CD4-positive, alpha-beta memory T cell (primary cell): ENCODE results near the gene EPHB2. TPM values are rescaled to one million over a fixed set of nuclear protein-coding genes. Genes with fewer than 3 reads are reported as not detected.

Experiments
- CTCF ChIA-PET: fragments of 350-600 bp; sonication (Branson Sonifier 250); formaldehyde crosslinking; loops from one replicate; lab custom pipeline; 2021; ENCODE audit warnings: inconsistent platforms; ENCODE audit not compliant: partially characterized antibody; lab: Charles Lee
- POLR2A ChIA-PET: fragments of 350-600 bp; sonication (Branson Sonifier 250); formaldehyde crosslinking; loops from one replicate; lab custom pipeline; 2021; ENCODE audit not compliant: partially characterized antibody; lab: Charles Lee
- DNase-seq, 5 donors: peaks; one replicate each; pipeline versions ENCODE4 v3.0.0 to v3.0.0-alpha.2; 2020 to 2022; ENCODE audit warnings: mixed read lengths in 1 of 5
- H3K27ac ChIP-seq: one replicate; pipeline ENCODE4 v1.7.0; 2013; ENCODE audit warnings: low read depth, low read length
- H3K27me3 ChIP-seq: 2 replicates; pipeline ENCODE4 v1.7.0; 2013; ENCODE audit warnings: mild to moderate bottlenecking, low read length, moderate library complexity; ENCODE audit not compliant: insufficient read depth
- H3K36me3 ChIP-seq: 2 replicates; pipeline ENCODE4 v1.7.0; 2013; ENCODE audit warnings: mild to moderate bottlenecking, low read length, moderate library complexity; ENCODE audit not compliant: insufficient read depth
- H3K4me1 ChIP-seq: 2 replicates; pipeline ENCODE4 v1.7.0; 2013; ENCODE audit warnings: mild to moderate bottlenecking, low read length, moderate library complexity; ENCODE audit not compliant: insufficient read depth
- H3K4me3 ChIP-seq, 2 donors: one replicate each; pipeline ENCODE4 v1.7.0; 2013; ENCODE audit warnings: low read length in 2 of 2, mild to moderate bottlenecking in 1 of 2
- H3K9me3 ChIP-seq, 2 donors: one replicate each; pipeline ENCODE4 v1.7.0; 2013; ENCODE audit warnings: low read length in 2 of 2, control low read depth in 1 of 2; ENCODE audit not compliant: control insufficient read depth in 1 of 2
- H3K27ac Mint-ChIP-seq, 7 donors: one replicate each; pipeline ENCODE4 v1.8.0; 2020 to 2021; ENCODE audit warnings: mixed read lengths in 7 of 7, mild to moderate bottlenecking in 6 of 7, inconsistent platforms in 3 of 7, moderate library complexity in 3 of 7
- H3K27me3 Mint-ChIP-seq, 2 donors: one replicate each; pipeline ENCODE4 v1.8.0; 2020 to 2021; ENCODE audit warnings: mixed read lengths in 2 of 2
- H3K36me3 Mint-ChIP-seq, 2 donors: one replicate each; pipeline ENCODE4 v1.8.0; 2020 to 2021; ENCODE audit warnings: mixed read lengths in 2 of 2, inconsistent platforms in 1 of 2, mild to moderate bottlenecking in 1 of 2
- H3K4me1 Mint-ChIP-seq, 4 donors: one replicate each; pipeline ENCODE4 v1.8.0; 2020 to 2021; ENCODE audit warnings: mixed read lengths in 4 of 4, mild to moderate bottlenecking in 1 of 4
- H3K4me3 Mint-ChIP-seq, 8 donors: one replicate each; pipeline ENCODE4 v1.8.0; 2020 to 2021; ENCODE audit warnings: mixed read lengths in 8 of 8, mild to moderate bottlenecking in 7 of 8, moderate library complexity in 6 of 8, inconsistent platforms in 3 of 8
- H3K9me3 Mint-ChIP-seq, 8 donors: one replicate each; pipeline ENCODE4 v1.8.0; 2020 to 2021; ENCODE audit warnings: mixed read lengths in 8 of 8, mild to moderate bottlenecking in 5 of 8, inconsistent platforms in 3 of 8, moderate library complexity in 1 of 8
- intact Hi-C: fragments of 100-400 bp; cut with micrococcal nuclease; formaldehyde crosslinking; loops from one replicate; pipeline ENCODE4 v1.15.1; 2023
- polyA plus RNA-seq, 2 donors: library from polyadenylated mRNA; unstranded; fragments of 300-500 nt; fragmentation: Illumina TruSeq; gene quantifications; one replicate each; pipeline ENCODE4 v1.2.3, GENCODE V29; 2021
- total RNA-seq, 2 experiments: library from RNA; stranded (reverse); gene quantifications; one replicate each; pipeline ENCODE4 v1.2.3, GENCODE V29; 2021

The EPHB2 gene
- total and polyA plus RNA-seq, 4 experiments from 2014 or later: 0.35 to 0.36 TPM; not detected in 2

GRCh38 chr1:22919341-22920025 lies 208.8 kb downstream of the EPHB2 start:
- intact Hi-C loops: no loop called here
- Histone ChIP-seq H3K9me3 (no peaks in the 10 kb centered on the region), H3K27ac (no peak overlapping the region), H3K4me1 (no peaks in the 10 kb centered on the region), H3K36me3 (no peaks in the 10 kb centered on the region), H3K4me3 (no peak overlapping the region), H3K27me3 (no peaks in the 10 kb centered on the region)
- H3K27me3 Mint-ChIP-seq: peaks cover 3 to 15% of the 10 kb centered on the region in 2 donors
- CTCF ChIA-PET: no interaction called here
- POLR2A ChIA-PET: no interaction called here
- H3K9me3 Mint-ChIP-seq: peaks cover 0 to 2% (median 0%) of the 10 kb centered on the region in 8 donors
- H3K4me1 Mint-ChIP-seq: no peaks in the 10 kb centered on the region
- H3K4me3 Mint-ChIP-seq: no peak overlapping the region
- no peak overlapping the region for H3K27ac Mint-ChIP-seq
- DNase-seq: no peak
- no peaks in the 10 kb centered on the region for H3K36me3 Mint-ChIP-seq

DNA sequence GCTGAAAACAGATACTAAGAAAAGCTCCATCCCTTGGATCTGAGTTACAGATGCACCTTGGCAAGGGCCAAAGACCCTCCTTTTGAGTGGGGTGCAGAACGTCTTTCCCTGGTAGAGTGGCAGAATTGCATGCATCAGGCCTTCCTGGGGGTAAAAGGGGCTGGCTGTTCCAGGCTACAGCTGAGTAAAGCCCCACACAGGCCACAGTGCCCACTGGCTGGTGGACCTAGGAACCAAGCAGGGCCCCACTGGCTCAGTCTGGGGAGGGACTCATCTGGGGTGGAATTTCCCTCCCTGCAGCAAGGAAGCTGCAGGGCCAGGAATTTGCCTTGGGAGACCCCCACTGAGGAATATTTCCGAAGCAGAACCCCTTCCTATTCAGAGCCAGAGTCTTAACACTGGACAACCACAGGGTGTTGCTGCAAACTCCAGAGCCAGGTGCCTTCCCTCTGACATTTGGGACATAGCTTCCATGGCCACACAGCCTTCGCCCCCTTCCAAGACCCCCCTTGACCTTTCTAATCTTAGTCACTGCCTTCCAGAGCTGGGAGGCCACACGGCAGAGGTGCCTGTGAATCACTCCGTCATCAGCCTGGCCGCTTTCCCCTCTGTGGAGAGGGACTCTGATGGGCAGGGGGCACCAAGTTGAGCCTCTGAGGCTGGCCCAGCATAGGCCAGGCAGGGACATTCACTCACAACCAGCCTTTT lies 209.5 kb downstream of the EPHB2 start:
- intact Hi-C loops: no loop called here
- no peak overlapping the region for H3K27ac ChIP-seq
- H3K27me3 ChIP-seq: no peaks in the 10 kb centered on the region
- POLR2A ChIA-PET: no interaction called here
- no peaks in the 10 kb centered on the region for H3K4me1 ChIP-seq
- H3K27me3 Mint-ChIP-seq: peaks cover 6 to 16% of the 10 kb centered on the region in 2 donors
- H3K4me3 ChIP-seq: no peak overlapping the region
- H3K4me1 Mint-ChIP-seq: no peaks in the 10 kb centered on the region
- H3K4me3 Mint-ChIP-seq: no peak overlapping the region
- no peaks in the 10 kb centered on the region for H3K36me3 Mint-ChIP-seq
- peaks cover 0 to 2% (median 0%) of the 10 kb centered on the region in 8 donors for H3K9me3 Mint-ChIP-seq
- no peak for DNase-seq
- H3K27ac Mint-ChIP-seq: no peak overlapping the region
- CTCF ChIA-PET: no interaction called here
- H3K9me3 ChIP-seq: no peaks in the 10 kb centered on the region
- no peaks in the 10 kb centered on the region for H3K36me3 ChIP-seq

GRCh38 chr1:22920734-22921451 lies 210.3 kb downstream of the EPHB2 start:
- H3K4me3 Mint-ChIP-seq: no peak overlapping the region
- peaks cover 0 to 2% (median 0%) of the 10 kb centered on the region in 8 donors for H3K9me3 Mint-ChIP-seq
- H3K27me3 ChIP-seq: no peaks in the 10 kb centered on the region
- peaks cover 7 to 14% of the 10 kb centered on the region in 2 donors for H3K27me3 Mint-ChIP-seq
- ChIA-PET CTCF (no interaction called here), POLR2A (no interaction called here)
- H3K36me3 ChIP-seq: no peaks in the 10 kb centered on the region
- H3K27ac ChIP-seq: no peak overlapping the region
- no peak for DNase-seq
- no peak overlapping the region for H3K4me3 ChIP-seq
- intact Hi-C loops: no loop called here
- H3K36me3 Mint-ChIP-seq: no peaks in the 10 kb centered on the region
- H3K27ac Mint-ChIP-seq: no peak overlapping the region
- H3K4me1 Mint-ChIP-seq: no peaks in the 10 kb centered on the region
- H3K4me1 ChIP-seq: no peaks in the 10 kb centered on the region
- H3K9me3 ChIP-seq: no peaks in the 10 kb centered on the region

DNA sequence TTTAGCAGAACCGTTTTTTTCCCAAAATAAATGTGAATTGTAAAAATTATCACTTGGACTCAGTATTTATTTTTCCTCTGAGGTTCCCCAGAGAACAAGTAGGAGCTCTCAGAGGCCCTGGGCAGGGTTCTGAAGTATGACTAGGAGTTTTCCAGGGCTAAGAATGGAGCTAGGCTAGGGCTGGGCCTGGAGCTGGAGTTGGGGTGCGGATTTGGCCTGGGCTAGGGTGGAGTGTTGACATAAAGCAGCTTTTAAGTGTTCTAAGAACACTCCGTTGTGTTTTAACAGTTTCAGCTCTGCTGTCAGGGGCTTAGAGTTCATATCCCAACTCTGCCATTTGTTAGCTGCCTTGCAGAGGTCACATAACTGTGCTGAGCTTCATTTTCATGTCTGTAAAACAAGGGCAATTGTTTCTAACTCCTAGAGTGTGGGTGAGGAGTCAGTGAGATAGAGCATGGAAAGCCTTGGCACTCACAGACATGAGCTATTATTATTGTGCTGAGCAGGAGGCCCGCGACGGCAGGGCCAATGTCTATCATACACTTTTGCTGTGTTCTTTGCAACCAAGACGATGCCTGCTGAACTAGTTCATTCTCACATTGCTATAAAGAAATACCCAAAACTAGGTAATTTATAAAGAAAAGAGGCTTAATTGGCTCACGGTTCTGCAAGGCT lies 210.9 kb downstream of the EPHB2 start:
- no peak overlapping the region for H3K4me3 ChIP-seq
- Mint-ChIP-seq H3K27me3 (peaks cover 7 to 17% of the 10 kb centered on the region in 2 donors), H3K4me3 (no peak overlapping the region), H3K9me3 (peaks cover 0 to 2% (median 0%) of the 10 kb centered on the region in 8 donors), H3K4me1 (no peaks in the 10 kb centered on the region), H3K36me3 (no peaks in the 10 kb centered on the region), H3K27ac (no peak overlapping the region)
- intact Hi-C loops: no loop called here
- no peaks in the 10 kb centered on the region for H3K36me3 ChIP-seq
- H3K4me1 ChIP-seq: no peaks in the 10 kb centered on the region
- no peak overlapping the region for H3K27ac ChIP-seq
- ChIA-PET CTCF (no interaction called here), POLR2A (no interaction called here)
- DNase-seq: no peak
- H3K27me3 ChIP-seq: no peaks in the 10 kb centered on the region
- no peaks in the 10 kb centered on the region for H3K9me3 ChIP-seq

- Histone ChIP-seq H3K9me3 (no peaks in the 10 kb centered on the region), H3K27me3 (no peaks in the 10 kb centered on the region), H3K4me1 (no peaks in the 10 kb centered on the region), H3K36me3 (no peaks in the 10 kb centered on the region), H3K27ac (no peak overlapping the region), H3K4me3 (no peak overlapping the region)
- intact Hi-C loops: no loop called here
- Mint-ChIP-seq H3K4me3 (no peak overlapping the region), H3K4me1 (no peaks in the 10 kb centered on the region), H3K9me3 (peaks cover 0 to 2% (median 0%) of the 10 kb centered on the region in 8 donors), H3K27ac (no peak overlapping the region), H3K36me3 (no peaks in the 10 kb centered on the region), H3K27me3 (peaks cover 6 to 20% of the 10 kb centered on the region in 2 donors)
- DNase-seq: no peak
- POLR2A ChIA-PET: no interaction called here
- CTCF ChIA-PET: no interaction called here
Observed at GRCh38 chr1:22922640-22923039, 212.0 kb downstream of the EPHB2 start.

DNA sequence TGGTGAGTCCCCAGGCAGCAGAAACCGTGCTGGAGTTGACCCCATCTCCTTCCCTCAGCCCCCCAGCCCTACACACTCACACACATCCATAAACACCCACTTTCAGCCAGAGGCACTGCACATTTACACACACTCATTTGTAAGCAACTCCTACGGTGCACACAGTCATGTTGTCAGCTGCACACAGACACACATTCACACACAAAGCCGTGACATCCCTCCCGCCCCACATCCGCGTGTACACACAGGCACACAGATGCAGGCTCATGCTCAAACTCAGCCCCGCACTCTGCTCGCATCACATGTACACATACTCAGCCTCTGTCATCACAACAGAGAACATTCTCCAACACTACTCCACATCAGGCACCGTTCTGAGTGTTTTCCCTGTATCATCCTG lies 214.5 kb downstream of the EPHB2 start:
- no peak overlapping the region for H3K27ac ChIP-seq
- ChIA-PET POLR2A (no interaction called here), CTCF (no interaction called here)
- Mint-ChIP-seq H3K4me3 (no peak overlapping the region), H3K4me1 (no peaks in the 10 kb centered on the region), H3K36me3 (no peaks in the 10 kb centered on the region), H3K27me3 (peaks cover 4 to 22% of the 10 kb centered on the region in 2 donors), H3K27ac (no peak overlapping the region), H3K9me3 (peaks cover 0 to 2% (median 0%) of the 10 kb centered on the region in 8 donors)
- no peaks in the 10 kb centered on the region for H3K36me3 ChIP-seq
- H3K4me3 ChIP-seq: no peak overlapping the region
- no peaks in the 10 kb centered on the region for H3K9me3 ChIP-seq
- H3K4me1 ChIP-seq: no peaks in the 10 kb centered on the region
- no peaks in the 10 kb centered on the region for H3K27me3 ChIP-seq
- intact Hi-C loops: no loop called here
- no peak for DNase-seq
